Glutamatergic neuron (in vitro differentiated cells): ENCODE results near the gene ZNF239. TPM values are rescaled to one million over a fixed set of nuclear protein-coding genes. Genes with fewer than 3 reads are reported as not detected.
"Not testable (repeated sequence)": the region's sequence is repeated elsewhere in the genome, so short reads cannot be mapped to it uniquely, and the experiment has no call there.

Source experiments
- DNase-seq: peaks from one replicate; pipeline ENCODE4 v3.0.0; 2022
- H3K27ac Mint-ChIP-seq: one replicate; pipeline ENCODE4 v1.8.0; 2020; ENCODE audit warnings: mild to moderate bottlenecking, mixed read lengths, inconsistent platforms; ENCODE audit not compliant: unreplicated experiment
- H3K27me3 Mint-ChIP-seq: one replicate; pipeline ENCODE4 v1.8.0; 2020; ENCODE audit warnings: mild to moderate bottlenecking, moderate library complexity, mixed read lengths, inconsistent platforms; ENCODE audit not compliant: unreplicated experiment
- H3K36me3 Mint-ChIP-seq: one replicate; pipeline ENCODE4 v1.8.0; 2020; ENCODE audit warnings: mild to moderate bottlenecking, mixed read lengths, inconsistent platforms; ENCODE audit not compliant: unreplicated experiment
- H3K4me1 Mint-ChIP-seq: one replicate; pipeline ENCODE4 v1.8.0; 2020; ENCODE audit warnings: mild to moderate bottlenecking, low read depth, mixed read lengths, inconsistent platforms; ENCODE audit not compliant: unreplicated experiment
- H3K4me3 Mint-ChIP-seq: one replicate; pipeline ENCODE4 v1.8.0; 2020; ENCODE audit warnings: mild to moderate bottlenecking, mixed read lengths, inconsistent platforms; ENCODE audit not compliant: unreplicated experiment
- H3K9me3 Mint-ChIP-seq: one replicate; pipeline ENCODE4 v1.8.0; 2020; ENCODE audit warnings: mild to moderate bottlenecking, moderate library complexity, mixed read lengths, inconsistent platforms; ENCODE audit not compliant: unreplicated experiment
- CTCF ChIP-seq: fragments of 200-600 bp; sonication (generic); IDR thresholded peaks from one replicate; pipeline ENCODE4 v1.5.0; 2021; ENCODE audit not compliant: partially characterized antibody, unreplicated experiment
- total RNA-seq: library from RNA; stranded (reverse); fragmentation: NEBNext Ultra II Directional; extraction: Animal tissue kit (Norgen Biotek cat#: 25700); gene quantifications from one replicate; pipeline ENCODE4 v1.2.1, GENCODE V29; 2021; ENCODE audit not compliant: unreplicated experiment

ZNF239 gene
- total RNA-seq, 1 donor from 2014 or later, result 4.1 TPM

- peaks cover 4% of the 10 kb centered on the region for H3K36me3 Mint-ChIP-seq
- peak overlapping the region; percentile 89 for H3K4me3 Mint-ChIP-seq
- DNase-seq, result no peak
- H3K27me3 Mint-ChIP-seq, result peaks cover 6% of the 10 kb centered on the region
- H3K4me1 Mint-ChIP-seq, result peaks cover 7% of the 10 kb centered on the region
- H3K9me3 Mint-ChIP-seq, result peaks cover 15% of the 10 kb centered on the region
- peak overlapping the region; percentile 73 for H3K27ac Mint-ChIP-seq
- TF ChIP-seq CTCF, result no peak
Measured at GRCh38 chr10:43605850-43606322, 31.5 kb upstream of the ZNF239 start.

GRCh38 chr10:43601576-43601975 is 27.2 kb upstream of the ZNF239 start:
- H3K9me3 Mint-ChIP-seq, H3K27ac Mint-ChIP-seq, H3K4me3 Mint-ChIP-seq, H3K27me3 Mint-ChIP-seq, DNase-seq, H3K36me3 Mint-ChIP-seq, H3K4me1 Mint-ChIP-seq: not testable (repeated sequence)

- Mint-ChIP-seq H3K4me3 (no peak overlapping the region), H3K27ac (no peak overlapping the region), H3K4me1 (no peaks in the 10 kb centered on the region), H3K9me3 (peaks cover 3% of the 10 kb centered on the region), H3K36me3 (peaks cover 5% of the 10 kb centered on the region), H3K27me3 (no peaks in the 10 kb centered on the region)
- no peak for DNase-seq
- no peak for TF ChIP-seq CTCF
Measured at GRCh38 chr10:43599333-43599732, 24.9 kb upstream of the ZNF239 start.

- Mint-ChIP-seq H3K4me3 (no peak overlapping the region), H3K27me3 (no peaks in the 10 kb centered on the region), H3K9me3 (peaks cover 3% of the 10 kb centered on the region), H3K4me1 (no peaks in the 10 kb centered on the region), H3K36me3 (peaks cover 10% of the 10 kb centered on the region), H3K27ac (no peak overlapping the region)
- no peak for DNase-seq
- no peak for TF ChIP-seq CTCF
Measured at GRCh38 chr10:43598446-43598845, 24.0 kb upstream of the ZNF239 start.

GRCh38 chr10:43596546-43596945 is 22.1 kb upstream of the ZNF239 start:
- Mint-ChIP-seq H3K27me3 (no peaks in the 10 kb centered on the region), H3K4me1 (no peaks in the 10 kb centered on the region), H3K9me3 (peaks cover 3% of the 10 kb centered on the region), H3K36me3 (peaks cover 10% of the 10 kb centered on the region), H3K27ac (no peak overlapping the region), H3K4me3 (no peak overlapping the region)
- no peak for DNase-seq
- no peak for TF ChIP-seq CTCF
